ENCODE measurements around the gene OBSL1. TPM values are rescaled to one million over a fixed set of nuclear protein-coding genes. Genes with fewer than 3 reads are reported as not detected.

The OBSL1 gene
- polyA plus RNA-seq, 3 donors = 0.09 TPM; not detected in 2

- no peaks in the 10 kb centered on the region for H3K27me3 ChIP-seq (ENCODE audit: control insufficient read depth in 2 of 2, insufficient read depth in 2 of 2, low read length in 2 of 2)
- H3K27ac ChIP-seq (ENCODE audit: low read depth in 1 of 2, low read length in 2 of 2) = no peak overlapping the region
- intact Hi-C loops (cut with micrococcal nuclease) = loop anchor here in 1 of 2 donors (10.0 kb wide), 1 partner anchor 192 kb away; no protein-coding TSS in a partner anchor
- H3K9me3 Mint-ChIP-seq = no peaks in the 10 kb centered on the region
- no peak for TF ChIP-seq CTCF (IDR thresholded peaks at IDR 0.05)
- peaks cover 45 to 52% of the 10 kb centered on the region in 2 donors for H3K36me3 Mint-ChIP-seq
- no peak overlapping the region for H2AFZ ChIP-seq (ENCODE audit: insufficient read depth, low read depth, low read length, poor library complexity, severe bottlenecking)
- peaks cover 0 to 5% (median 0%) of the 10 kb centered on the region in 3 donors for H3K27me3 Mint-ChIP-seq (ENCODE audit: low read depth in 3 of 3)
- H3K4me3 ChIP-seq (replicated peaks in 1 of 3; ENCODE audit: low read depth in 2 of 3, low read length in 3 of 3) = no peak overlapping the region
- no peaks in the 10 kb centered on the region for H3K9me3 ChIP-seq (replicated peaks in 1 of 2; ENCODE audit: control insufficient read depth in 1 of 2, insufficient read depth in 1 of 2, low read length in 2 of 2)
- no peak for DNase-seq
- H3K36me3 ChIP-seq (replicated peaks in 1 of 2; ENCODE audit: control insufficient read depth in 1 of 2, insufficient read depth in 2 of 2, low read length in 2 of 2) = peaks cover 41 to 53% of the 10 kb centered on the region in 2 donors
- H3K4me1 Mint-ChIP-seq = peaks cover 5% of the 10 kb centered on the region
- WGBS (ENCODE audit: insufficient coverage) = no CpG with 5 or more reads among the region's 4 CpGs
- no peak overlapping the region for H3K9ac ChIP-seq (ENCODE audit: insufficient read depth, low read length, poor library complexity, severe bottlenecking)
- H3K4me3 Mint-ChIP-seq = no peak overlapping the region
- no peaks in the 10 kb centered on the region for H3K79me2 ChIP-seq (ENCODE audit: insufficient read depth, low read length)
- H3K4me1 ChIP-seq (ENCODE audit: control insufficient read depth in 1 of 2, insufficient read depth in 2 of 2, low read length in 2 of 2) = no peaks in the 10 kb centered on the region
- peak overlapping the region in 1 of 7 donors; percentile 36 for H3K27ac Mint-ChIP-seq
- no peak overlapping the region for H3K4me2 ChIP-seq (replicated peaks; ENCODE audit: extremely low read depth, low read length, poor library complexity, severe bottlenecking)
- H4K20me1 ChIP-seq (ENCODE audit: insufficient read depth, low read length) = no peaks in the 10 kb centered on the region
These were observed 45.2 kb upstream of the OBSL1 start for GRCh38 chr2:219616550-219616949.

GRCh38 chr2:219615894-219616293 is 44.6 kb upstream of the OBSL1 start:
- H3K79me2 ChIP-seq (ENCODE audit: insufficient read depth, low read length) = no peaks in the 10 kb centered on the region
- intact Hi-C loops (cut with micrococcal nuclease) = loop anchor here in 1 of 2 donors (10.0 kb wide), 1 partner anchor 191 kb away; no protein-coding TSS in a partner anchor
- H3K27me3 ChIP-seq (ENCODE audit: control insufficient read depth in 2 of 2, insufficient read depth in 2 of 2, low read length in 2 of 2) = no peaks in the 10 kb centered on the region
- H3K4me2 ChIP-seq (replicated peaks; ENCODE audit: extremely low read depth, low read length, poor library complexity, severe bottlenecking) = no peak overlapping the region
- TF ChIP-seq CTCF (IDR thresholded peaks at IDR 0.05) = no peak
- no peak for DNase-seq
- H3K4me1 ChIP-seq (ENCODE audit: control insufficient read depth in 1 of 2, insufficient read depth in 2 of 2, low read length in 2 of 2) = no peaks in the 10 kb centered on the region
- peaks cover 47 to 60% of the 10 kb centered on the region in 2 donors for H3K36me3 ChIP-seq (replicated peaks in 1 of 2; ENCODE audit: control insufficient read depth in 1 of 2, insufficient read depth in 2 of 2, low read length in 2 of 2)
- 99% methylated on average over 9 of the region's 12 CpGs for WGBS (ENCODE audit: insufficient coverage)
- no peaks in the 10 kb centered on the region for H3K9me3 Mint-ChIP-seq
- H3K36me3 Mint-ChIP-seq = peaks cover 52 to 59% of the 10 kb centered on the region in 2 donors
- no peak overlapping the region for H3K9ac ChIP-seq (ENCODE audit: insufficient read depth, low read length, poor library complexity, severe bottlenecking)
- H4K20me1 ChIP-seq (ENCODE audit: insufficient read depth, low read length) = no peaks in the 10 kb centered on the region
- peaks cover 5% of the 10 kb centered on the region for H3K4me1 Mint-ChIP-seq
- peaks cover 0 to 5% (median 0%) of the 10 kb centered on the region in 3 donors for H3K27me3 Mint-ChIP-seq (ENCODE audit: low read depth in 3 of 3)
- H3K4me3 Mint-ChIP-seq = no peak overlapping the region
- no peak overlapping the region for H3K4me3 ChIP-seq (replicated peaks in 1 of 3; ENCODE audit: low read depth in 2 of 3, low read length in 3 of 3)
- no peaks in the 10 kb centered on the region for H3K9me3 ChIP-seq (replicated peaks in 1 of 2; ENCODE audit: control insufficient read depth in 1 of 2, insufficient read depth in 1 of 2, low read length in 2 of 2)
- H2AFZ ChIP-seq (ENCODE audit: insufficient read depth, low read depth, low read length, poor library complexity, severe bottlenecking) = no peak overlapping the region
- no peak overlapping the region for H3K27ac ChIP-seq (ENCODE audit: low read depth in 1 of 2, low read length in 2 of 2)
- no peak overlapping the region for H3K27ac Mint-ChIP-seq

Data from CD14-positive monocyte (primary cell).